ENCODE results near the gene VEZT. TPM values are rescaled to one million over a fixed set of nuclear protein-coding genes. Genes with fewer than 3 reads are reported as not detected.
A peak's percentile ranks its signal among the peaks of the same experiment; 100 is the strongest.

VEZT gene
- total and polyA plus RNA-seq, 9 of the 15 experiments (the other 6 are each of a cell fraction or from before 2014, with no cell fraction given) = 16.1 to 61.5 (median 32.6) TPM

DNA sequence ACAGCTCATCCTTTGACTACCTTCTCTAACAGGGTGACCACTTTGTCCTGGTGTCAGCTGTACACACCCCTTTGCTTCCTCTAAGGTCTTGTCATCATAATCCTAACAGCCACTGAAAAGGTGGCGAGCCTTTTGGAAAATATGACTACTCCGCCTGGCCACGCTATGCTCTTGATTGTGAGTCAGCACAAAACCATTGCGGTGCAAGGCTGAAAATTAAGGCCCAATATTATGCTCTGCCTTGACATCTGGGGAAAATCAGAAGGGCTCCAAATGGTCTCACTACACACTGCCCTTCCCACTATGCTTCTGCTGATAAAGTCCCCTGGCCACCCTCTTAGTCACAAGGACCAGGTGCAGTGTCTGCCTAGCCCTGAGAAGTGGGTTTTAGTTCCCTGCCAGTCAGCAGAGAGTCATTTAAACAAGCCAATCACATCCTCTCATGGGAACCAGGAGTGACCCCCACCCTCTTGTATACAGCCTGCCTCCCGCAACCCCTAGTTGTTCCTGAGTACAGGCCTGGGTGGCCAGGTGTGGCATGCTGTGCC, 34.7 kb upstream of the VEZT start (continued):
- TF ChIP-seq RAD21 (CRISPR knock-in tag; conservative IDR thresholded peaks at IDR 0.05 in 1 of 2, IDR thresholded peaks at IDR 0.05 in 1 of 2) (peak in 1 of 2 experiments; percentile 12; a peak in 1 of 4 replicates), ZNF561 (CRISPR knock-in tag; conservative IDR thresholded peaks at IDR 0.05) (no peak), ARID3B (CRISPR knock-in tag; IDR thresholded peaks at IDR 0.05; ENCODE audit: borderline replicate concordance) (no peak), KLF1 (tag; IDR thresholded peaks at IDR 0.05) (no peak), RUNX1 (IDR thresholded peaks at IDR 0.05; ENCODE audit: low read depth) (no peak), GATAD2A (IDR thresholded peaks at IDR 0.05) (no peak), DEAF1 (CRISPR knock-in tag; IDR thresholded peaks at IDR 0.05) (no peak), ZNF133 (CRISPR knock-in tag; IDR thresholded peaks at IDR 0.05) (no peak), ZC3H11A (IDR thresholded peaks at IDR 0.05; ENCODE audit: low read depth, low read length) (no peak), MLLT1 (IDR thresholded peaks at IDR 0.05) (no peak), JUNB (CRISPR knock-in tag; conservative IDR thresholded peaks at IDR 0.05) (peak; percentile 49; the same call in 1 of the 2 replicates), TSHZ1 (CRISPR knock-in tag; IDR thresholded peaks at IDR 0.05) (no peak), ZNF143 (CRISPR knock-in tag; IDR thresholded peaks at IDR 0.05) (no peak), PTTG1 (tag; IDR thresholded peaks at IDR 0.05; ENCODE audit: low read depth) (no peak), ZNF583 (CRISPR knock-in tag; IDR thresholded peaks at IDR 0.05) (no peak; the same call in 1 of the 2 replicates), CHD4 (IDR thresholded peaks at IDR 0.05; ENCODE audit: insufficient read depth, insufficient replicate concordance, low read depth, low read length, poor library complexity, severe bottlenecking) (no peak), HNRNPLL (IDR thresholded peaks at IDR 0.05; ENCODE audit: low read depth, low read length, poor library complexity, severe bottlenecking) (no peak)
- TF ChIP-seq, protein P1, sequence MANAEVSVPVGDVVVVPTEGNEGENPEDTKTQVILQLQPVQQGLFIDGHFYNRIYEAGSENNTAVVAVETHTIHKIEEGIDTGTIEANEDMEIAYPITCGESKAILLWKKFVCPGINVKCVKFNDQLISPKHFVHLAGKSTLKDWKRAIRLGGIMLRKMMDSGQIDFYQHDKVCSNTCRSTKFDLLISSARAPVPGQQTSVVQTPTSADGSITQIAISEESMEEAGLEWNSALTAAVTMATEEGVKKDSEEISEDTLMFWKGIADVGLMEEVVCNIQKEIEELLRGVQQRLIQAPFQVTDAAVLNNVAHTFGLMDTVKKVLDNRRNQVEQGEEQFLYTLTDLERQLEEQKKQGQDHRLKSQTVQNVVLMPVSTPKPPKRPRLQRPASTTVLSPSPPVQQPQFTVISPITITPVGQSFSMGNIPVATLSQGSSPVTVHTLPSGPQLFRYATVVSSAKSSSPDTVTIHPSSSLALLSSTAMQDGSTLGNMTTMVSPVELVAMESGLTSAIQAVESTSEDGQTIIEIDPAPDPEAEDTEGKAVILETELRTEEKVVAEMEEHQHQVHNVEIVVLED (CRISPR knock-in tag; IDR thresholded peaks at IDR 0.05) = no peak

All from K562 (cell line).